ENCODE data around the gene ARFGEF2. TPM values are rescaled to one million over a fixed set of nuclear protein-coding genes. Genes with fewer than 3 reads are reported as not detected.

ARFGEF2 gene
- total and polyA plus RNA-seq, 4 donors = 10.3 to 51.3 (median 16.6) TPM

DNA sequence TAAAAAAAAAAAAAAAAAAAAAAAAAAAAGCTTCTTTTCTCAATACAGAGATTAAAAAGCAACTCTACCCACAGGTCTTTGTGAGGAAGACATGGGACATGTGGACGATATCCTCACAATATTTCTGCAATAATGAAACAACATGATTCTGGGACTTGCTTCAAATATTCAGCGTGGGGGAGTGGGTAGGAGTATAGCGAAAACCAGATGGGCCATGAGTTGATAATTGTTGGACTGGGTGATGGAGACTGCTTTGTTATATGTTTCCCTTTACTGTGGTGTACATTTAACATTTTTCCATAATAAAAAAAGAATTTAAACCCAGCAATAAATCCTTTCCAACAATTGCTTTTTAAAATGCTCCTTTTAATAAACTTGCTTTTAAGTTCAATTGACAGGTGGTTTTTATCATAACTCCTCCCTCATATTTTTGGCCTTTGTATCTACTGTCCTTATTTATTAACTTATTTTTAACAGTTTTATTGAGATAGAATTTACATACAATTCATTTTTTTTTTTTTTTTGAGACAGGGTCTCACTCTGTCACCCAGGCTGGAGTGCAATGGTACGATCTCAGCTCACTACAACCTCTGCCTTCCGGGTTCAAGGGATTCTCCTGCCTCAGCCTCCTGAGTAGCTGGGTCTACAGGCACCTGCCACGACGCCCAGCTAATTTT lies 40.4 kb upstream of the ARFGEF2 start:
- H3K27ac ChIP-seq (ENCODE audit: low read depth in 1 of 2, low read length in 2 of 2) = no peak overlapping the region
- no peaks in the 10 kb centered on the region for H3K9me3 ChIP-seq (ENCODE audit: control insufficient read depth in 4 of 4, low read length in 3 of 4)
- H3K4me1 ChIP-seq (ENCODE audit: control insufficient read depth in 4 of 4, insufficient read depth in 4 of 4, low read length in 3 of 4) = no peaks in the 10 kb centered on the region
- TF ChIP-seq EGR1 (IDR thresholded peaks at IDR 0.05; ENCODE audit: low read depth in 2 of 2) = no peak
- no peak for TF ChIP-seq GABPA (IDR thresholded peaks at IDR 0.05 in 1 of 2, conservative IDR thresholded peaks at IDR 0.05 in 1 of 2)
- no peak for TF ChIP-seq NR2F2 (IDR thresholded peaks at IDR 0.05)
- TF ChIP-seq RAD21 (IDR thresholded peaks at IDR 0.05) = no peak
- TF ChIP-seq, protein P1, sequence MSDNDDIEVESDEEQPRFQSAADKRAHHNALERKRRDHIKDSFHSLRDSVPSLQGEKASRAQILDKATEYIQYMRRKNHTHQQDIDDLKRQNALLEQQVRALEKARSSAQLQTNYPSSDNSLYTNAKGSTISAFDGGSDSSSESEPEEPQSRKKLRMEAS (IDR thresholded peaks at IDR 0.05) = no peak
- TF ChIP-seq TAF1 (conservative IDR thresholded peaks at IDR 0.05) = no peak
- TF ChIP-seq, protein P2, sequence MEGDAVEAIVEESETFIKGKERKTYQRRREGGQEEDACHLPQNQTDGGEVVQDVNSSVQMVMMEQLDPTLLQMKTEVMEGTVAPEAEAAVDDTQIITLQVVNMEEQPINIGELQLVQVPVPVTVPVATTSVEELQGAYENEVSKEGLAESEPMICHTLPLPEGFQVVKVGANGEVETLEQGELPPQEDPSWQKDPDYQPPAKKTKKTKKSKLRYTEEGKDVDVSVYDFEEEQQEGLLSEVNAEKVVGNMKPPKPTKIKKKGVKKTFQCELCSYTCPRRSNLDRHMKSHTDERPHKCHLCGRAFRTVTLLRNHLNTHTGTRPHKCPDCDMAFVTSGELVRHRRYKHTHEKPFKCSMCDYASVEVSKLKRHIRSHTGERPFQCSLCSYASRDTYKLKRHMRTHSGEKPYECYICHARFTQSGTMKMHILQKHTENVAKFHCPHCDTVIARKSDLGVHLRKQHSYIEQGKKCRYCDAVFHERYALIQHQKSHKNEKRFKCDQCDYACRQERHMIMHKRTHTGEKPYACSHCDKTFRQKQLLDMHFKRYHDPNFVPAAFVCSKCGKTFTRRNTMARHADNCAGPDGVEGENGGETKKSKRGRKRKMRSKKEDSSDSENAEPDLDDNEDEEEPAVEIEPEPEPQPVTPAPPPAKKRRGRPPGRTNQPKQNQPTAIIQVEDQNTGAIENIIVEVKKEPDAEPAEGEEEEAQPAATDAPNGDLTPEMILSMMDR (IDR thresholded peaks at IDR 0.05; ENCODE audit: low read depth, low read length, missing input control) = no peak
- TF ChIP-seq FOXA2 (IDR thresholded peaks at IDR 0.05) = no peak
- no peak for TF ChIP-seq YY1 (IDR thresholded peaks at IDR 0.05)
- H3K9ac ChIP-seq (ENCODE audit: low read depth in 1 of 2, low read length in 2 of 2) = no peak overlapping the region
- no peaks in the 10 kb centered on the region for H3K36me3 ChIP-seq (ENCODE audit: control insufficient read depth in 4 of 4, insufficient read depth in 3 of 4, low read depth in 1 of 4, low read length in 3 of 4)
- 93% methylated on average over 7 of the region's 7 CpGs for WGBS
- DNase-seq (ENCODE audit: low spot score) = no peak
- H3K4me3 ChIP-seq (ENCODE audit: low read depth in 1 of 3, low read length in 3 of 3) = no peak overlapping the region
- H3K27me3 ChIP-seq (ENCODE audit: control insufficient read depth in 4 of 4, insufficient read depth in 4 of 4, low read length in 3 of 4) = no peaks in the 10 kb centered on the region

DNA sequence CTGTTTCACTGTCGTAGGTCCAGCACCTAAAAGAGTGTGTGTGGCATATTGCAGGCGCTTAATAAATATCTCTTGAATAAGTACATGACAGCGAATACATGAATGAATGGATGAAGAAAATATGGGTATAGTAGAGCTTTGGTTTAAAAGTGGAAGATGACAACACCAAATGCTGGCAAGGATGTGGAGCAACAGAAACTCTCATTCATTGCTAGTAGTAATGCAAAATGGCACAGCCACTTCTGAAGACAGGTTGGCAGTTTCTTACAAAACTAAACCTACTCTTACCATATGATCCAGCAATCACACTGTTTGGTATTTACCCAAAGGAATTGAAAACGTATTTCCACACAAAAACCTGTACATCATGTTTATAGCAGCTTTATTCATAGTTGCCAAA lies 36.3 kb upstream of the ARFGEF2 start:
- no peak for DNase-seq (ENCODE audit: low spot score)
- TF ChIP-seq, protein P3, sequence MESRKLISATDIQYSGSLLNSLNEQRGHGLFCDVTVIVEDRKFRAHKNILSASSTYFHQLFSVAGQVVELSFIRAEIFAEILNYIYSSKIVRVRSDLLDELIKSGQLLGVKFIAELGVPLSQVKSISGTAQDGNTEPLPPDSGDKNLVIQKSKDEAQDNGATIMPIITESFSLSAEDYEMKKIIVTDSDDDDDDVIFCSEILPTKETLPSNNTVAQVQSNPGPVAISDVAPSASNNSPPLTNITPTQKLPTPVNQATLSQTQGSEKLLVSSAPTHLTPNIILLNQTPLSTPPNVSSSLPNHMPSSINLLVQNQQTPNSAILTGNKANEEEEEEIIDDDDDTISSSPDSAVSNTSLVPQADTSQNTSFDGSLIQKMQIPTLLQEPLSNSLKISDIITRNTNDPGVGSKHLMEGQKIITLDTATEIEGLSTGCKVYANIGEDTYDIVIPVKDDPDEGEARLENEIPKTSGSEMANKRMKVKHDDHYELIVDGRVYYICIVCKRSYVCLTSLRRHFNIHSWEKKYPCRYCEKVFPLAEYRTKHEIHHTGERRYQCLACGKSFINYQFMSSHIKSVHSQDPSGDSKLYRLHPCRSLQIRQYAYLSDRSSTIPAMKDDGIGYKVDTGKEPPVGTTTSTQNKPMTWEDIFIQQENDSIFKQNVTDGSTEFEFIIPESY (IDR thresholded peaks at IDR 0.05) = no peak
- TF ChIP-seq YY1 (IDR thresholded peaks at IDR 0.05) = no peak
- TF ChIP-seq, protein P2 (IDR thresholded peaks at IDR 0.05; ENCODE audit: low read depth, low read length, missing input control) = no peak
- Histone ChIP-seq H3K9me3 (ENCODE audit: control insufficient read depth in 4 of 4, low read length in 3 of 4) (no peaks in the 10 kb centered on the region), H3K36me3 (ENCODE audit: control insufficient read depth in 4 of 4, insufficient read depth in 3 of 4, low read depth in 1 of 4, low read length in 3 of 4) (no peaks in the 10 kb centered on the region), H3K9ac (ENCODE audit: low read depth in 1 of 2, low read length in 2 of 2) (no peak overlapping the region), H3K27ac (ENCODE audit: low read depth in 1 of 2, low read length in 2 of 2) (no peak overlapping the region), H3K27me3 (ENCODE audit: control insufficient read depth in 4 of 4, insufficient read depth in 4 of 4, low read length in 3 of 4) (no peaks in the 10 kb centered on the region), H3K4me1 (ENCODE audit: control insufficient read depth in 4 of 4, insufficient read depth in 4 of 4, low read length in 3 of 4) (no peaks in the 10 kb centered on the region), H3K4me3 (ENCODE audit: low read depth in 1 of 3, low read length in 3 of 3) (no peak overlapping the region)
- WGBS = 84% methylated on average over 4 of the region's 4 CpGs

DNA sequence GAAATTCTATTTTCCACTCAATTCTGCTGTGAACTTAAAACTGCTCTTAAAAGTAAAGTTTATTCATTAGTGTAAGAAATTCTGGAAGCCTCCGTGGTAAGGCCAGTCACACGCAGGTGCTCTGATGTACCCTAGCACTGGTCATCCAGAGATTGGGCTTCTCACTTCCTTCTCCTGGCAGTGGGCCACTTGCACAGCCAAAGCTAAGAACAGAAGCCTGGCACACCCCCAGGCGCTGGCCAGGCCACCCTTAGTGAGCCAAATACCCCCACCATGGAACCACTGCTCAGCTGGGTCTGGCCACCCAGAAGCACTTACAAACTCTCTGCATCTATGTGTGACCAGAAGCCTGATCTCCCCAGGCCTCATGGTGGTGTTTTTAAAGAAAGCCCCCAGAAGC lies 35.3 kb upstream of the ARFGEF2 start:
- no peaks in the 10 kb centered on the region for H3K9me3 ChIP-seq (ENCODE audit: control insufficient read depth in 4 of 4, low read length in 3 of 4)
- no peaks in the 10 kb centered on the region for H3K36me3 ChIP-seq (ENCODE audit: control insufficient read depth in 4 of 4, insufficient read depth in 3 of 4, low read depth in 1 of 4, low read length in 3 of 4)
- H3K9ac ChIP-seq (ENCODE audit: low read depth in 1 of 2, low read length in 2 of 2) = no peak overlapping the region
- DNase-seq (ENCODE audit: low spot score) = no peak
- 85% methylated on average over 3 of the region's 3 CpGs for WGBS
- no peaks in the 10 kb centered on the region for H3K27me3 ChIP-seq (ENCODE audit: control insufficient read depth in 4 of 4, insufficient read depth in 4 of 4, low read length in 3 of 4)
- no peak overlapping the region for H3K4me3 ChIP-seq (ENCODE audit: low read depth in 1 of 3, low read length in 3 of 3)
- no peaks in the 10 kb centered on the region for H3K4me1 ChIP-seq (ENCODE audit: control insufficient read depth in 4 of 4, insufficient read depth in 4 of 4, low read length in 3 of 4)
- no peak overlapping the region for H3K27ac ChIP-seq (ENCODE audit: low read depth in 1 of 2, low read length in 2 of 2)
- no peak for TF ChIP-seq NR2F2 (IDR thresholded peaks at IDR 0.05)
- TF ChIP-seq EGR1 (IDR thresholded peaks at IDR 0.05; ENCODE audit: low read depth in 2 of 2) = no peak
- no peak for TF ChIP-seq JUND (IDR thresholded peaks at IDR 0.05)
- TF ChIP-seq, protein P3 (IDR thresholded peaks at IDR 0.05) = no peak
- no peak for TF ChIP-seq TAF1 (conservative IDR thresholded peaks at IDR 0.05)
- TF ChIP-seq RAD21 (IDR thresholded peaks at IDR 0.05) = no peak
- no peak for TF ChIP-seq SP1 (IDR thresholded peaks at IDR 0.05)
- no peak for TF ChIP-seq HNF4A (conservative IDR thresholded peaks at IDR 0.05)
- TF ChIP-seq FOXA1 (IDR thresholded peaks at IDR 0.05) = no peak
